NCI-H2227 treated with DMSO at 0.1 percent for 48 hours (cell line): ENCODE data around the gene HTRA3.

Experiments used
- DNase-seq: peaks from one replicate; lab custom pipeline; 2025; lab: John Stamatoyannopoulos, UW

HTRA3 gene

DNA sequence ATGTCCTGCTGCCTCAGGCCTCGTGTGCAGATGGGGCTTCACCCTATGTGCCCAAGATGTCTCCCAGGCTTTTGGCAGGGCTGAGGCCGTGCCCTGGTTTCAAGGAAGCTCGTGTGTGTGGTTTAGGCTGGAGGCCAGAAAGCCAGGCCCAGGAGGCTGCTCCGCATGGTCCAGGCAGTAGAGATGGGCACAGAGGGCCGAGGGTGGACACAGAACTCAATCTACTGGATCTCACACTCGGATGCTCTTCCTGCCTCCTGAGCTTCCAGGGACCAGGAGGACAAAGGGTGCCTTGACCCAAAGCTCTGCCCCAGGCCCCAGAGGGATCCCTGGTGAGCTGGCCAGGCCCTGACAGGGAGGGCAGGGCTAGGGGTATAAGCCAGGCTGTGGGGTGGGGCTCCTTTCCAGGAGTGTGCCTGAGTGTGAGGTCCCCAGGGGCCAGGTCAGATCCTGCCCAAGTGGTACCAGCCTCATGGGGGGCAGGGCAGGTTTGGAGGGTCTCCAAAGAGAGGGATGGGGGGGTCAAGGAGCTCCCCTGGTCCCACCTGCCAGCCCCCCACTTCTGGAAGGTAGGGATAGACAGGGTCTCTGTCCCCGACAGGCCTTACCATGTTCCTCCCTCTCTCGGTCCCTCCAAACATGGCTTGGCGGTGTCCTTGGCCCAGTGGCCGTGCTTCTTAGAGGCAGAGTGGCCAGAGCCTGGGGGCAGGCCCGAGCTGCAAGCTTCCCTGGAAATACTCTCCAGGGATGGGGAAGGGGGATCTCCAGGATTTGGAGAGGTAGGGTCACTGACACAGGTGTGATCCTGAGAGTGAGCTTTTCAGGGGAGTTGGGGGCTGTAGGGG lies 23.8 kb downstream of the HTRA3 start:
- no peak for DNase-seq

DNA sequence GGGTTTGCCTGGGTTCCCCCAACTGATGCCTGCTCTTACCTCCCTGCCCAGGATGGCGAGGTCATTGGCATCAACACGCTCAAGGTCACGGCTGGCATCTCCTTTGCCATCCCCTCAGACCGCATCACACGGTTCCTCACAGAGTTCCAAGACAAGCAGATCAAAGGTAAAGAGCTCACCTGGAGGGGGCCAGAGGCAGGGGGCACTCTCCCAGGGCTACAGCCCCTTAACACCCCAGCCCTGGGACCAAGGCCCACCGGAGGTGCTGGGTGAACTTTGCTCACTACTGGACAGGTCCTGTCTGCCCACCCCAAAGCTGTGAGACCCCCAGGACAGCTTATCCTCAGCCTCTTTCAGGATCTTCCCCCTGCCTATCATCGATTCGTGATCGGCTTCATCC lies 24.5 kb downstream of the HTRA3 start:
- DNase-seq, result no peak

DNA sequence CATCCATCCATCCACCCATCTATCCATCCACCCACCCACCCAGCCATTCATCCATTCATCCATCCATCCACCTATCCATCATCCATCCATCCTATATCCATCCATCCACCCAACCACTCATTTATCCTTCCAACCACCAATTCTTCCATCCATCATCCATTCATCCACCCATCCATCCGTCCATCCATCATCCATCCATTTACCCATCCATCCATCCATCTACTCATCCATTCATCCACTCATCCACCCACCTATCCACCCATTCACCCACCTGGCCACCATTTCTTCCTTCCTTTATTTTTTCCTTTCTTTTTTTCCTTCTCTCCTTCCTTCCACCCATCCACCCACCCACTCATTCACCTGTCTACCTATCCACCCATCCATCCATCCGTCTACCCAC lies 25.2 kb downstream of the HTRA3 start:
- DNase-seq, result no peak

DNA sequence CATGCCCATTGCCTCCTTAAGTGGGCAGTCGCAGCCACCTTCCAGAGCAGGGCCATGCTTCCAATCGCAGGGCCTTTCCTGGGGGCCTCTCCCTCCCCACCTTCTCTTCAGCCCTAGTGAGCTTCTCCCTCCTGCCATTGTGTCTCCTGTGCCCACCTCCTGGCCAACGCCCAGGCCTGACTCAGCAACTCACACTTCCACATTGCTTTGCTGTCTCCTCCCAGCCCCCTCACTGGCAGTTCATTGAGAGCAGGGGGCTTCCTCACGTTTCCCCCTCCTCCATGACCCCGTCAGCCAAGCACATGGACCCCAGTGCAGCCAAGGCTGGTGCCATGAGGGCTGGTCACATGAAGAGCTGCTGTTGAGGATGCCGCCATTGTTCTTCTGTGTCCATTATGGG lies 25.9 kb downstream of the HTRA3 start:
- no peak for DNase-seq

DNA sequence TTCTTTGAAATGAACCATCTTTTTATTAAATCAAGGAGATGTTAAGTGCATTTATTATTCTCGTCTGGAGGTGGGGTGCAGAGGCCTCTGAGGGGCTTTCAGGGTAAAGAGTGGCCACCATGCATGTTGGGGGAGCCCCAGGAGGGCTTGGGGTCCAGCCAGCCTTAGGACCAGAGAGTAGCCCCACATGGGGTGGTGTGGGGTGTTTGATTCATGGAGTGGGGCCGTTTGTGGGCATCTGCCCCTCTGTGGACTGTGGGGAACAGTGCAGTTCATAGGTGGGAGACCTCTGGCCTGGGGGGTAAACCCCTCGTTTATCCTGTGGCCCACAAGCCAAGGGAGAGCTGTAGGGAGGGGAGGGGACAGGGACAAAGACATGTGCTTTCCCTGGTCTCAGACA lies 26.9 kb downstream of the HTRA3 start:
- no peak for DNase-seq

DNA sequence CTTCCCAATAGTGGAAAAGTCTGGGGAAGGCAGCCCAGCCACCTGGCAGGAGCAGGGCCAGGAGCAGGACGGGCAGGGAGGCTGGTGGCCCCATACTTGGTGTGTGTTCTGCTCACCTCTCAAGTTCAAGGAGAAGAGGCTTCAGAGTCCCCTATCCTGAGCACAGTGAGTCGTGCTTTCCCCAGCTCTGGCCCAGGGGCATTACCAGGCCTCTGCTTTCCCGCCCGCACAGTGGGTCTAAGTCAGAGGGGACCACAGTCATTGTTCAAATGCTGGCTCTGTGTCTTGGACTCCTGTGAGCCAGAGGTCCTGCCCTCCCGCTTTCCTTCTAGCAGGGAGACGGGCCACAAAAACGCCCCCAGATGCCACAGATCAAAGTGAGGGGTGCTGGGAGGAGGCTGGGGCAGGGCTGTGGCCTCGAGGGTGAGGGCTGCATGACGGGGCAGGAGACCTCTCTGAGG lies 27.6 kb downstream of the HTRA3 start:
- no peak for DNase-seq

DNA sequence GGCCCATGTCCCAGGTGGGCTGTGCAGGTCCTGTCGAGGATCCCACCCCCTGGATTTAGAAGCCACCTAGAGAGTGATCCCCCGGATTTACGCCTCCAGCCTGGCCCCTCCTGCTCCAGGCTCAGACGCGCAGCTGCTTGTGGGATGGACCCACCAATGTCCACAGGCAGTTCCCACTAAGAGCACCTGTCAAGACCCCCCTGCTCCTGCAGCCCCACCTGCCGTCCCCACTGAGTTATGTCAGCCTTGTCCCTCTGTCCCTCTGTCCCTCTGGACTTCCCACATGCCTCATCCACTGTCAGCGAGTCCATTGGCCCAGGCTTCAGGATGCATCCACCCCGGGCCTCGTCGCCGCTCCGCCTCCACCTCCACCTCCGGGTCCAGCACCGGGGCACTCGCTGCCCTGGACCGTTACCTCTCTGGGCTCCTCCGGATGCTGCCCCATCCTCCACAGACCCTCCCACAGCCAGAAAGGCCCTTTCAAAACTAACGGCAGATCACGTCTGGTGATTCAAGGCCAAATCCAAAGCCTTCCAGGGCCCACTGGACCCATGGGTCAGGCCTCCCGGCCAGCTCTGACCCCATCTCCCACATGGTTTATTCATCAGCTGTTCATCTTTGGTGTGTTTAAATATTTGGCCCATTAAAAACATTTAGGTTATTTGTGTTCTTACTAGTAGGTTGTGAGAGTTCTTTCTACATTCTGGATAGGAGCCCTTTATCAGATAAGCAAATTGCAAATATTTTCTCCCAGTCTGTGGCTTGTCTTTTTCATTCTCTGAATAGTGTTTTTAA lies 28.3 kb downstream of the HTRA3 start:
- DNase-seq, result no peak

DNA sequence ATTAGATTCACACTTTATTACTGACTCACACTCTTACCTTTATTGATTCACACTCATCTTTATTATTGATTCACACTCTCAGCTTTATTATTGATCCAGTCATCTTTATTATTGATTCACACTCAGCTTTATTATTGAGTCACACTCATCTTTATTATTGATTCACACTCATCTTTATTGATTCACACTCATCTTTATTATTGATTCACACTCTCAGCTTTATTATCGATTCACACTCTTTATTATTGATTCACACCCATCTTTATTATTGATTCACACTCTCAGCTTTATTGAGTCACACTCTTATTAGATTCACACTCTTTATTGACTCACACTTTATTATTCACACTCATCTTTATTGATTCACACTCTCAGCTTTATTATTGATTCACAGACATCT lies 31.3 kb downstream of the HTRA3 start:
- DNase-seq, result no peak

DNA sequence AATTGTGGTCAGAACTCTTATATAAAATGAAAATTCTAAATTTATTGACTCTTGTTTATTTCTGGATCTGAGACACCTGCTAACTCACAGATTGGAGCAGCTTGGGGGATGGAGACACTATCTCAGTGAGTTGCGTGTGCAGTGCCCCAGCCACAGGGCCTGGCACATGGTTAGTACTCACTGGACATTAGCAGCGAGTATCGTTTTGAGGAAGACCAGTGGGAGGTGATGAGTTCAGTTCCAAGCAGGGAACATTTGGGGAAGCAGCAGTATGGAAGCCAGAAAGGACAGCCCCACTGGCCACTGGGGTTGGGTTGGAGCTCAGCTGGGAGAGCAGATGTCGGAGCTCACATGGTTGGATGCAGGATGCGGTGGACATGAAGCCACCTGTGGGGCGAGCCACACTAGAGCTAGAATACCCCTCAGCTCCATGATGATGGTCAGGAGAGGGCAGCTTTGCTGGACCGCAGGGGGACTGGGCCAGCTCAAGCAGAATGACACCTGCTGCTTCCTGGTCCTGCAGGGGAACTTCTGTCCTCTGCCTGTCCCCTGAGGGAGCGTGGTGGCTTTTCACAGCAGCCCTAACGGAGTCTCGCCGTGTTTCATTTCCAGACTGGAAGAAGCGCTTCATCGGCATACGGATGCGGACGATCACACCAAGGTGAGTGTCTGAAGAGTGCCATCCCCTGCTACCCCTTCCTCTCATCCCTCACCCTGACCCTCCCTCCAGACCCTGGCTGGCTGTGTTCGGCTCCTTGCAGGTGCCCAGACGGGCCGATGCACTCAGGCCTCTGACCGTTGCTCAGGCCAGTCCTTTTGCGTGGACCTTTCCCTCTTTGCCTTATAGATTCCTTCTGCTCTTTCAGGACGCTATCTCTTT lies 32.5 kb downstream of the HTRA3 start:
- DNase-seq, result no peak

DNA sequence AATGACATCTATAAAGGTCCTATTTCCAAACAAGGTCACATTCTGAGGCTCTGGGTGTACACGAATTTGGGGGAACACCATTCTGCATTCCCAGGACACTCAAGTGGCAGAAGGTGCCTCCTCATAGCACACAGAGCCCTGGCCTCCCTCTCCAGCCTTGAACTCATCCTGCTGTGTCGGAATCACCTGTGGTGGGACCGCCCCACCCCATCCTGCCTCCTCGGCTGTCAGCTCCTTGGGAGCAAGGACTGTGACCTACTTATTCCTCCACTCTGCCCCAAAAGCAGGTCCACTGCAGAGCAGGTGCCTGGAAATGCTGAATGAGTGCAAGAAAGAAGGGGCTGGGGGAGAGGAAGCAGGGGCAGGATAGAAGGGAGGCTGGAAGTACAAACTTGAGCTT lies 33.5 kb downstream of the HTRA3 start:
- no peak for DNase-seq

DNA sequence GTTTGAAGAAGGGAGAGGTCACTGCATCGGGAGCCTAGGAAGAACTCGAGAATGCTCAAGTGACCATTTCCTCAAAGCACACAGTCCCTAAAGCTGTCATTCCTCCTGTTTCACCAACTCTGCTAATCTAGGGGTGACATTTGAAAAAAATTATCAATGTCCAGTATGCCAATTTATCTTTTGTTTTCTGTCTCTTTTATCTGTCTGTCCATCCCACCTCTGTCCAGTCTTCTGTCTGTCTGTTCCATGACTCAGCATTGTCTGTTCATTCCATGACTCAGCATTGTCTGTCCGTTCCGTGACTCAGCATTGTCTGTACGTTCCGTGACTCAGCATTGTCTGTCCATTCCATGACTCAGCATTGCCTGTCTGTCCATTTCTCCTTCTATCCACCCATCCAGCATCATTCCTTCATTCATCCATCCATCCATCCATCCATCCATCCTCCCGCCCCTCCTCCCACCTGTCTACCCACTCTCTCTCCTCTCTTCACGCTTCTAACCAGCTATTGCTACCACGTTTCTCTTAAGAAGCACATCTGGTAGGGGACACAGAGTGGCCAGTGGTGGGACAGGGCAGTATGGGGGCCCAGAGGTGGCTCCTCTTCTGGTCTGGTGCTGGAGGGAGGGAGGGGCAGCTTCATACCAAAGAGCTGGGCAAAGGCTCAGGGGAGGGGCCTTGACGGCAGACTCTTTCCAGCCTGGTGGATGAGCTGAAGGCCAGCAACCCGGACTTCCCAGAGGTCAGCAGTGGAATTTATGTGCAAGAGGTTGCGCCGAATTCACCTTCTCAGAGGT lies 34.1 kb downstream of the HTRA3 start:
- no peak for DNase-seq

DNA sequence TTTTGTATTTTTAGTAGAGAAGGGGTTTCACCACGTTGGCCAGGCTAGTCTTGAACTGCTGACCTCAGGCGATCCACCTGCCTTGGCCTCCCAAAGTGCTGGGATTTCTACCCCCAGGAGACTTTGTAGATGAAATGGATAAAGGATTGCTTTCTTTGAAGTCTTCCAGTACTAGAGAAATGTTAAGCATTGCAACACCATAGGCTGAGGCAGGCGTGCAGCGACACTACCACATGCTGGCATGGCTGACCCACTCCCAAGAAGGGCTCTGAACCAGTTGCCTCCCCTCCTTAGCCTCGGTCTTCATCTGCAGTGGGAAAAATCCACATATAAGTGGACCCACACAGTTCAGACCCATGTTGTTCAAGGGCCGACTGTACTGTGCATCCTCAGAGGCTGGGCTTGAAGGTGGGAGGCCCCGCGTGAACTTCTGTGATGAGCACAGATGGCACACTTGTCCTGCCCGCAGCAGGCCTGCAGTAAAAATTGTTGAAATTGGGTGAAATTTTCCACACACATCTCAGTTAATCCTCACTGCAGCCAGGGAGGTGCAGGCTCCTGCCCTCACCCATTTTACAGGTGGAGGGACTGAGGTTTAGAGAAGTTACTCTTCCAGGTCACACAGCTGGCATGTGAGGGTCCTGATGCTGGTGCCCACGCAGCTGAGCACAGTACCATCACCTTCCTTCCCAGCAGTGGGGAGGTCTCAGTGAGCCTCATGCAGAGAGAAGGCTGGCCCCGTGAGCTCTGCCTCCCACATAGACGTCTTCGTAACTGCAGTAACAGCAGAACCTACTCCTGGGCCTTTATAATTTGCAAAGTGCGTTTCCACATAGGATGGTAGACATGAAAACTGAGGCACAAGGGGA lies 35.5 kb downstream of the HTRA3 start:
- no peak for DNase-seq

DNA sequence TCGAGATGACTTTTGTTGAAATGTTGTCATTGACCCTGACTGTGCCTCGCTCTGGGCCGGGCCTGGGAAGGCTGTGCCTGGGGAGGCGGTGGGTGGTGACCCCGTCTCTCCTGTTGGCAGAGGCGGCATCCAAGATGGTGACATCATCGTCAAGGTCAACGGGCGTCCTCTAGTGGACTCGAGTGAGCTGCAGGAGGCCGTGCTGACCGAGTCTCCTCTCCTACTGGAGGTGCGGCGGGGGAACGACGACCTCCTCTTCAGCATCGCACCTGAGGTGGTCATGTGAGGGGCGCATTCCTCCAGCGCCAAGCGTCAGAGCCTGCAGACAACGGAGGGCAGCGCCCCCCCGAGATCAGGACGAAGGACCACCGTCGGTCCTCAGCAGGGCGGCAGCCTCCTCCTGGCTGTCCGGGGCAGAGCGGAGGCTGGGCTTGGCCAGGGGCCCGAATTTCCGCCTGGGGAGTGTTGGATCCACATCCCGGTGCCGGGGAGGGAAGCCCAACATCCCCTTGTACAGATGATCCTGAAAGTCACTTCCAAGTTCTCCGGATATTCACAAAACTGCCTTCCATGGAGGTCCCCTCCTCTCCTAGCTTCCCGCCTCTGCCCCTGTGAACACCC lies 36.4 kb downstream of the HTRA3 start:
- DNase-seq, result no peak

DNA sequence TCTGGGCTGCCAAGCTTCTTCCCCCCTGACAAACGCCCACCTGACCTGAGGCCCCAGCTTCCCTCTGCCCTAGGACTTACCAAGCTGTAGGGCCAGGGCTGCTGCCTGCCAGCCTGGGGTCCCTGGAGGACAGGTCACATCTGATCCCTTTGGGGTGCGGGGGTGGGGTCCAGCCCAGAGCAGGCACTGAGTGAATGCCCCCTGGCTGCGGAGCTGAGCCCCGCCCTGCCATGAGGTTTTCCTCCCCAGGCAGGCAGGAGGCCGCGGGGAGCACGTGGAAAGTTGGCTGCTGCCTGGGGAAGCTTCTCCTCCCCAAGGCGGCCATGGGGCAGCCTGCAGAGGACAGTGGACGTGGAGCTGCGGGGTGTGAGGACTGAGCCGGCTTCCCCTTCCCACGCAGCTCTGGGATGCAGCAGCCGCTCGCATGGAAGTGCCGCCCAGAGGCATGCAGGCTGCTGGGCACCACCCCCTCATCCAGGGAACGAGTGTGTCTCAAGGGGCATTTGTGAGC lies 37.0 kb downstream of the HTRA3 start:
- no peak for DNase-seq

DNA sequence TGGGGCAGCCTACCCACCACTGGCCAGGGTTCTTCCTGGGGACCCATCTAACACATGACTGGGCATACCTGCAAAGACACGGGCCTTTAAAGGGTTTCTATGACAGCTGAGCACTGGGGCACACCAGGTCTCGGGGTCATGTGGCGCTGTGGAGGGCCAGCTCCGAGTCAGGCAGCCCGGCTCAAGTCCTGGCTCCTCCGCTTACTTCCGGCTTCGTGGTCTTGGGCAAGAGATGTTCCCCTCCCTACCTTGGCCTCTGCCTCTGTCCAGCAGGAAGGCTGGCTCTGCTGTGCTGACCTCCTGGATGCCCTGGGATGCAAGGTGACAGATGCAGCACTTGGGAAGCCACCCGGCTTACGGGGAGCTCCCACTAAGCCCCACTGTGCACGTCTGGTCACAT lies 37.6 kb downstream of the HTRA3 start:
- DNase-seq, result no peak

DNA sequence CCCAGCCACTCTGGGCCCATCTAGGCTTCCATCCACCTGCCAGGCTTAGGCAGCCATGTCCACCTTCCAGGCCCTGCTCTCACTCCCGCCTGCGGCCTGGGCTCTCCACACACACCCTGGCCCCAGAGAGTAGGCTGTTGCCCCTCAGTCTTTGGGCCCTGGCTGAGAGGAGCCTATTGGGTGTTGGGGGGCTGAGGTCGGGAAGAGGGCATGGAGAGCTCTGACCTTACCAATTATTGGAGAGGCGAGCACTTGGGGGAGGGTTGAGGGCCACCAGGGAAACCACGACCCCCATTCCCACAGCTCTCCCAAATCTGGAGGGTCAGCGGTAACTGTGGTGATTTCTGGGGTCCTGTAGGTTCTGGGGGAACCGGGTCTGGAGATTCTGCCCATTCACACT lies 38.2 kb downstream of the HTRA3 start:
- no peak for DNase-seq

DNA sequence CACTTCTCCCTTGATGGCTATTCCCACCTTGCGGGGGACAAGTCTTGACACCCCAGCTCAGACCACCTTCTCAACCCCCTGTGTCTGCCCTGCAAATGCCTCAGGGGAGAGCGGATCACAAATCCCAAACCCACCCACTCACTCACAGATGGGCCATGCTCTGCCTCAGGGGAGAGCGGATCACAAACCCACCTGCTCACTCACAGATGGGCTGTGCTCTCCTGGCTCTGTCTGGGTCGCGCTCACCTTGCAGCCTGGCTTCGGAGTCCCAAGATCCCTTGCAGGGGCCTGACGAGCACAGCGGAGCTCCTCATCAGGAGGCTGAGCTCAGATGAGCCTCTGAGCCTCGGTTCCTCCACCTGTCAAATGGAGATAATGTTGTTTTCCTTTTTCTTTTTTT lies 38.6 kb downstream of the HTRA3 start:
- DNase-seq, result no peak

DNA sequence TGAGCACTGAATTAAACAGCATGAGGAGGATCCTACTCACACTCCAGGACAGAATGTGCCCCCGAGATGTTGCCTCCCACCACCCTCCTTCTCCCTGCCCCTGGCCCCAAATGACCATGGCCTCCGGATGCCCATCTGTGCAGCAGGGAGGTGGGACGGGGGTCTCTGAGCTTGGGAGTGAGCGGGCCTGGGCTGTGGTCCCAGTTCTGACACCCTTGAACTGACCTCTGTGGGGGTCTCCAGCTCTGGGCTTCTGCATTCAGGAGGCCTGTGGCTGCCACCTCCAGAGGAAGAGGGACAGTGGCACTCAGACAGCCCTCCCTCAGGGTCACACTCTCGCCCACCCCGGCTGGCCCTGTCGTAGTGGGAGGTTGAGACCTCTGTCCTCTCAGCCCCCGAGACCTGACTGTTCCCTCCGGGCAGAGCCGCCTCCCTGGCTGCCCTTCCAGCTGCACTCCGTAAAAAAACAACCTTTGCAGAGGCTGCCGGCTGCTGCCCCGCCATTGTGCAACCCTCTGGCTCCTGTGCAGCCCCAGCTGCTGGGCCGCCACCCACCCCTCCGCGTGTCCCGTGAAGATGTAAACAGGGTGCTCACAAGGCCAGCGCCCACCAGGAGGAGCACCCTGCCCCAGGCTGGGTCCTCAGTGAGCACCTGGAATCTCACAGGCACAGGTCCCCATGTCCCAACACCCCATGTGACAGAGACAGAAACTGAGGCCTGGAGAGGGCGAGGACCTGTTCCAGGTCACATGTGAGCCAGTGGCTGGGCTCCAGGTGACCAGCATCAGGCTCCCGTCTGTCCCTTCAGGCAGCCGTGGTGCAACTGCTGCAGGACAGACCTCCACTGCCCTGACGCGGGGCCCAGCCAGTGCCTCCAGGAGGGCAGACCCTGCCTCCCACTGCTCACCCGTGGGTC lies 39.6 kb downstream of the HTRA3 start:
- DNase-seq, result no peak

DNA sequence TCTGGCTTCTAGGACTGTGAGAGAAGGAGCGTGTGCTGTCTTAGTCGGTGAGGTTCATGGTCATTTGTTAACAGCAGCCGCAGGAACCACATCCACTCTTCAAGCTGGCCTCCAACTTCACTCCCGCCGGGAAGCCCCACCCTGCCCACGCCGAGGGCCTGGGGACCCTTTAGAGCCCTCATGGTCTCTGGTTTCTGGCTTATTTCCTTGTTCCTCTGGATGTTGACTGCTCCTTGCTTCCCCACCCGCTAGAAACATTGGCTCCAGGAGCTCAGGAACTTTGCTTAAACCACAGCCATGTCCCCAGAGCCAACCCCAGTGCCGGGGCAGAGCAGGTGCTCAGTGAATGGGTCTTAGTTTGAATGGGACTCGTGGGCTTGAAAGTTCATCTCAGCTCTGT lies 40.8 kb downstream of the HTRA3 start:
- no peak for DNase-seq
